Measurements from ENCODE around the gene MDM4.
A peak's percentile ranks its signal among the peaks of the same experiment; 100 is the strongest.
"Not testable (repeated sequence)": the region's sequence is repeated elsewhere in the genome, so short reads cannot be mapped to it uniquely, and the experiment has no call there.

Gene MDM4

DNA sequence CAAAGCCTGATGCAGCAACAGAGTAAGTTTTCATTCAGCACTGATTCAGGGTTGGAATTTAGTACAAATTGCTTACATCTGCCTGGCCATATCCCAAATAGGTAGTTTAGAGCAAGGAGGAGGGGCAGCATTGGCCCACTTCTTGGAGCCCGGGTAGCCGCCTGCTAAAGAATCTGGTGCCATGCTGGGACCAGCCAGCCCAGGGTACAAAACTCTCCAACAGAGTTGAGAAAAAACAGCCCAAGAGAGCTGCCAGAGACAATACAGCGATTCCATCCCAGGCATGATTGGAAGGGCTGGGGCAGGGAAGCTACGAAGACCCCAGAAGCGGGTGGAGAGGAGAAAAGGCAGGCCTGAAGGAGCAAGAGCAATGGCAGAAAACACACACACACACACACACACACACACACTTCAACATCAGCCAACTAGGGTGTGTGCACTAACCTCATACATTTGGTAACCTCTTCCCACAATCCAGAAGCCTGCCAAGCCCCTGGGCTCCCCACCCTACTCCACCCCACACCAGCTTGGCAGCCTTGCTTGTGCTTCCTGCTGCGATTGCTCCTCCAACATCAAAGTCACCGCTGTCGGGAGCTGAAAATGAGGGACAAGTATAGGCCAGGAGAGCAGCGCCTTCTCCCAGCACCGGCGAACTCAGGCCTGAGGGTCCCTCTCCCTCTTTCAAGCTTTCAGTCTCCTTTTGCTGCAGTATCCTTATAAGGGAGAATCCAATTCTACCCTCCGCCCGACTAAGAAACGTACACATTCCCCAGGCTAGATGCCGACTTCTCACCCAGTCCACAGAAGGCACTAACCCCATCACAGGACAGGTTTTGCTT is 22.8 kb upstream of the MDM4 start:
- peak; percentile 80 for DNase-seq

- DNase-seq, result peak; percentile 67
Measured at GRCh38 chr1:204493984-204494280, 22.3 kb upstream of the MDM4 start.

- peak; percentile 86 for DNase-seq
Measured at GRCh38 chr1:204494281-204495077, 21.7 kb upstream of the MDM4 start, which contains the start of gene PIK3C2B. Gene PIK3C2B (minus strand): TSS chr1:204494805. CDS start chr1:204469802, 25,003 bp downstream.

DNA sequence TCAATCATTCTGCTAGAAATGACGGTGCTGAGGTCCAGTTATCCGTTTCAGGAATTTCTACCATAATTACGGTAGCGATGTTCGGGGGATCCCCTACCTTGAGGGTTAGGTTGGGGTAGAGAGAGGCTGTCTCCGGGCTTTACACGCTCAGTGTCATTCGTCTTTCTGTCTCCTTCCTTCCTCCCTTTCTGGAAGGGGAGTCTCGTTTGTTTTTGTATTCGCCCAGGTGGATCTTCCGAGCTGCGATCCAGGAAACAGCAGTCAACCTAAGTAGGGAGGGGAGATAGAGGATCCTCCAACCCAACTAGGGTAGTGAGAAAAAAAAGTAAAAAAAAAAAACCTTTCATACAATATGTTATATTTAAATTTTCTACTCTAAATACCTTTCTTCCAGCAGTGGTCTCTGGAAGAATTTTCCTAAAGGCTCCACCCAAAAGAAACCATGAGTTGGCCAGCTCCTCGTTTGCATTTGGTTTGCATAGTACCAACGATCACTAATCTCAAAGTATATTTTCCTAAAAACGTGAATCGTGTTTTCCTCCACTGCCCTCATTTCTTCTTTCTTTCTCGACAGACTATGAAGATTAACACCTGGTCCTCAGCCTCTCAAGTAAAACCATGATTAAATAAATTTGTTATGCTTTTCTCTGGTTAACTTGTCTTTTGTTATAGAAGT is 21.0 kb upstream of the MDM4 start:
- no peak for DNase-seq

- DNase-seq, result no peak
Measured at GRCh38 chr1:204495777-204496176, 20.4 kb upstream of the MDM4 start.

DNA sequence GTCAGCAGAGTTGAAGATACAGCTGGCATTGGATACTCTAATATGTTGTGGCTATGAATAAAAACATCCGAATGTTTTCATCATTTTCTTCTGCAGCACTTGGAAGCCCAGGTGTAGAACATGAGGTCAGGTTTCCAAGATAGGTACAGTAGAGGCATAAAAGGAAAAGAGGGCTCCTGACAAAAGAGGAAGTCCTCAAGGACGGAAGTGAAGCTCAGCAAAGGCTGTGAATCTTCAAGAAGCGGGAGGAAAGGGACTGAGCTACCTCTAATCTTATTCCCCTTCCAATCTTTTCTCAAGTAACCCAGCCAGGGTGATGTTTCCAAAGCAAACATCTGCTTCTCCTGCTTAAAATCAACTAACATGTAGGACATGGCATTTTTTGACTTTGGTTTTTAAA is 17.2 kb upstream of the MDM4 start:
- DNase-seq, result no peak

DNA sequence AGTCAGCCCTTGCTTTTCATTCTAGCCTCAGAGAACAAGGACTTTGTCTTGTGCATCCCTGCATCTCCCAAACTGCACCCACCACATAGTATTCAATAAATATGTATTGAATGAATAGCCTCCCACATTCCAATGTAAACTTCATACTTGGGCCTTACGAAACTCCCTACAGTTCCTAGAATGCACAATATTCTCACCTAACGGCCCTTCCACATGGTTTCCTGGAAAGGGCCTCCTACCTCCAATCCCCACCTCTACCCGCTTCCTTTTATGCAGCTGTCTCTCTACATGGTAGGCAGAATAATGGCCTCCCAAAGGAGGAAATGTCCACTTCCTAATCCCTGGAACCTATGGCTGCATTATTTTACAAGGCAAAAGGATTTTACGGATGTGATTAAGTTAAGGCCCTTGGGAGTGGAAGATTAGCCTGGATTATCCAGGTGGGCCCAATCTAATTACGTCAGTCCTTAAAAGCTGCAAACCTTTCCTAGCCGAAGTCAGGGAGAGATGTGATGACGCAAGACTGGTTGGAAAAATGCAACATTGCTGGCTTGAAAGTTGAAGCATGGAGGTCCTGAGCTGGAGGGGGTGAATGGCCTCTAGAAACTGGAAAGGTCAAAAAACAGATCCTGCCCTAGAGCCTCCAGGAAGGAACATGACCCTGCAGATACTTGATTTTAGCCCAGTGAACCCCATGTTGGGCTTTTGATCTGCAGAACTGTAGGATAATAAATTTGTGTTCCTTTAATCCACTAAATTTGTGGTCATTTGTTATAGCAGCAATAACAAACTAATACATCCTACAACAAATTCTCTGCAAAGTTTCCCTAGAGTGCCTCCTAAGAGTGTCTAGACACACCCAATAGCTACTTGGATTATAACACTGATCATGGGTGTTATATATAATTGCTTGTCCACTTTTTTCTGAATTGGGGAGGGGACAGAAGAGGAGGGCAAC is 16.4 kb upstream of the MDM4 start:
- no peak for DNase-seq

DNA sequence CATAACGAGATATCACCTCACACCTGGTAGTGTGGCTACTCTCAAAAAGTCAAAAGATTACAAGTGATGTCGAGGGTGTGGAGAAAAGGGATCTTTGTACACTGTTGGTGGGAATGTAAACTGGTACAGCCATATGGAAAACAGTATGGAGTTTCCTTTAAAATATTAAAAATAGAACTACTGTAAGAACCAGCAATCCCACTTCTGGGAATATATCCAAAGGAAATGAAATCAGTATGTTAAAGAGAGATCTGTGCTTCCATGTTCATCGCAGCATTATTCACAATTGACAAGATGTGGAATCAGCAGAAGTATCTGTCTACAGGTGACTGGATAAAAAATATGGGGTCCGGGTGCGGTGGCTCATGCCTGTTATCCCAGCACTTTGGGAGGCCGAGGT is 14.0 kb upstream of the MDM4 start:
- DNase-seq, result no peak

- no peak for DNase-seq
Measured at GRCh38 chr1:204503122-204503912, 12.9 kb upstream of the MDM4 start.

DNA sequence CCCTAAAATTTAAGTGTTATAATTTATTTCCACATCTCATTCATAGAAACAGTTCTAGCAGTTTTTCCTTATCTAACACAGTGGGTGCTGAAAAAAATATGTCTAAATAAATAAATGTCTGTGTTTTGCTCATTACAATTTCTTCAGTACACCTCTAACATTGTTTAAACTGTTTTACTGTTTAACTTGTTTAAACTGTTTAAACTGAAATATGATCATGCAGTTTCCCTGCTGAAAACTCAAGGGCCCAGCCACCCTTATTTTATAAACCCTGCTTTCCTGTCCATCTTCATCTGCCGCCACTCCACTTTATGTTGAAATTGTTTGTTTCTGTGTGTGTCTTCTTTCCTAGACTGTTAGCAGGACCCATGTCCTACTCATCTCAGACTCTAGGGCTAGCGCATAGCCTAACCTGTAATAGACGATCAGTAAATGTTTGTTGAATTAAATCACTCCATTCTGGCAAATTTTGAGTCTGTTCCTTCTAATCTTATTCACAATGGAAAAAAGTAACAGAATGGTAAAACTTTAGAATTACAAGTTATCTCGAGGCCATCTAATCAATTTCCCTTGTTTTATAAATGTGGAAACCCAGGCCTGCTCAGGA is 12.2 kb upstream of the MDM4 start:
- no peak for DNase-seq

DNA sequence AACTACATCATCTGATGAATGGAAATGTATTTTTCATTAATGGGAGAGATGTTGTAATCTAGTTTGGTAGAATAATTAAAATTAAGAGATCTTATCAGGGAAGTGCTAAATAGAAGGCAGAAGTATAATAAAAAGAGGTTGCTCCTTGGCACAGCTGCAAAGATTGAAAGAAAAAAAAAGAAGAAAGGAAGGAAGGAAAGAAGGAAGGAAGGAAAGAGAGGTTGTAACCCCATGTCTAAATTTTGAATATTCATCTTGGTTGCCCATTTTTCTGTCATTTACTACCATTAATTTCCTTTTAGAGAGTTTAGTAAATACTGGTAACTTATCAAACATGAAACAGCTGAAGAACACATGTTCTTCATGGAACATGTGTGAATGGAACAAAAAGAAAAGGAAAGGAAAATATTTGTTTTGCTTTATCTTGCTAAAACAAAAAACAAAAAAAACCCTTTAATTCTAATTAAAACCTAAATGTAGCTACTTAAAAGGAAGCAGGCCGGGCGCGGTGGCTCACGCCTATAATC is 10.5 kb upstream of the MDM4 start:
- no peak for DNase-seq

DNA sequence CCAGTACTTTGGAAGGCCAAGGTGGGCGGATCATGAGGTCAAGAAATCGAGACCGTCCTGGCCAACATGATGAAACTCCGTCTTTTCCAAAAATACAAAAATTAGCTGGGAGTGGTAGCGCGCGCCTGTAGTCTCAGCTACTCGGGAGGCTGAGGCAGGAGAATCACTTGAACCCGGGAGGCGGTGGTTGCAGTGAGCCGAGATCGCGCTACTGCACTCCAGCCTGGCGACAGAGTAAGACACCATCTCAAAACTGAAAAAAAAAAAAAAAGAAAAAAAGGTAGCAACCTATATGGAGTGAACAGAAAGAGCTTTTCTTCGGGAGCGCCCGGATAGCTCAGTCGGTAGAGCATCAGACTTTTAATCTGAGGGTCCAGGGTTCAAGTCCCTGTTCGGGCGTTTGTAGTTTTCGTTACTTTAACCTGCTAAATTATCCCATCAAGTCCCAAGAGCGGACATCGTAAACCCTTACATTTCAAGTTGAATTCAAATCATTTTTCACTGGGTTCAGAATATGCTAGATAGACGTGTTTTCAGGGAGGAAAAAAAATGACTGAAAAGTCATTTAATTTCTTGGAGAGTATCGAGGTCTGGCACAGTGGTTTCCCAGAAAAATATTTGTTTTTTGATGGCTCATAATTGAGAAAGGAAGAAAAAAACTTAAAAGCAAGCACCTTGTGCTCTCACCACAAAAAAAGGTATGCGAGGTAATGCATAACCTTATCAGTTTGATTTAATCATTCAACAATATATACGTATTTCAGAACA is 9.8 kb upstream of the MDM4 start:
- peak; percentile 85 for DNase-seq

GRCh38 chr1:204506969-204507316 is 9.3 kb upstream of the MDM4 start:
- peak; percentile 93 for DNase-seq

DNA sequence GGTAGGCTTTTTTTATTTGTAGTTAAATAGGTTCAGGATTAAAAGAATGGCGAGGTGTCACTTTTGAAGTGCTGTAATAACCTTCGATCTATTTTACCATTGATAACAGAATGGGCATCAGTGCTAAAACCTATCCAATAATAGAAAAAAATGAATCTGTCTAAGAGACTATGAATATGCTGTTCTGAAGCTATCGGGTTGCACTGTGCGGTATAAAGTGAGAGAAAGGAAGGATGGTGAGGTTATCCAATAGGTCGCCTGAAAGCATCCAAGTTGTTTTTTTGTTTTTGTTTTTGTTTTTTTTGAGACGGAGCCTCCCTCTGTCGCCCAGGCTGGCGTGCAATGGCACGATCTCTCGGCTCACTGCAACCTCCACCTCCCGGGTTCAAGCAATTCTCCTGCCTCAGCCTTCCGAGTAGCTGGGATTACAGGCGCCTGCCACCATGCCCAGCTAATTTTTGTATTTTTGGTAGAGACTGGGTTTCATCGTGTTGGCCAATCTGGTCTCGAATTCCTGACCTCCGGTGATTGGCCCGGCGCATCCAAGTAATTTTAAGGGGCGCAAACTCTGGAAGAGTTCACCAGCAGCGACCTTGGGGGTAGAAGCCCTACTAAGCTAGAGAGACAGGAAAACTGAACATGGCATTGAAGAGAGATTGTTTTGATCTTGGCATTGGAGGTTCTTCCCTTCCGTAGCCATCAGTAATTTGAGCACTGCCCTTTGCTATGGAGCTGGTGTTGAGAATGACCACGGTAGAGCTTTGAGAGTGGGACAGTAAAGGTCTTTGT is 8.7 kb upstream of the MDM4 start:
- peak; percentile 78 for DNase-seq

- no peak for DNase-seq
Measured at GRCh38 chr1:204509186-204509635, 7.0 kb upstream of the MDM4 start.

GRCh38 chr1:204511366-204511765 is 4.8 kb upstream of the MDM4 start:
- no peak for DNase-seq

DNA sequence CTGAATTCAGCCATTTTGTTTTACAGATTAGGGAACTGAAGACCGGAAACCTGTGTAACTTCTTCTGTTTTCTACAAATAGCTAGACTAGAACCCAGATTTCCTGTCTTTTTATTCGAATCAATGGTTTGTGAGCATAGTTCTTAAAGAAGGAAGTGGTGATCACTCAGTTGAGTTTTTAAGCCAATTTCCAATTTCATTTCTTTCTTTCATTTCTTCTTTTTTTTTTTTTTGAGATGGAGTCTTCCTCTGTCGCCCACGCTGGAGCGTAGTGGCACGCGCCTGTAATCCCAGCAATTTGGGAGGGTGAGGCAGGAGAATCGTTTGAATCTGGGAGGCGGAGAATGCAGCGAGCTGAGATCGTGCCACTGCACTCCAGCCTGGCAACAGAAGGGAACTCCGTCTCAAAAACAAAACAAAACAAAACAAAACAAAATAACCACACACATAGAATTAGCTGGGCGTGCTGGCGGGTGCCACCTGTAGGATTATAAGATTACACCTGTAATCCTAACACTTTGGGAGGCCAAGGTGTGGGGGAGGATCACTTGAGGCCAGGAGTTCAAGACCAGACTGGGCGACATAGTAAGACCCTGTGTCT is 3.0 kb upstream of the MDM4 start:
- DNase-seq, result no peak

GRCh38 chr1:204514828-204515227 is 1.4 kb upstream of the MDM4 start:
- DNase-seq, result no peak

GRCh38 chr1:204517382-204517781 is 1.2 kb downstream of the MDM4 start:
- DNase-seq, result not testable (repeated sequence)
